ENCODE results near the gene RPL18.
"Not testable (repeated sequence)": the region's sequence is repeated elsewhere in the genome, so short reads cannot be mapped to it uniquely, and the experiment has no call there.

RPL18 gene

DNA sequence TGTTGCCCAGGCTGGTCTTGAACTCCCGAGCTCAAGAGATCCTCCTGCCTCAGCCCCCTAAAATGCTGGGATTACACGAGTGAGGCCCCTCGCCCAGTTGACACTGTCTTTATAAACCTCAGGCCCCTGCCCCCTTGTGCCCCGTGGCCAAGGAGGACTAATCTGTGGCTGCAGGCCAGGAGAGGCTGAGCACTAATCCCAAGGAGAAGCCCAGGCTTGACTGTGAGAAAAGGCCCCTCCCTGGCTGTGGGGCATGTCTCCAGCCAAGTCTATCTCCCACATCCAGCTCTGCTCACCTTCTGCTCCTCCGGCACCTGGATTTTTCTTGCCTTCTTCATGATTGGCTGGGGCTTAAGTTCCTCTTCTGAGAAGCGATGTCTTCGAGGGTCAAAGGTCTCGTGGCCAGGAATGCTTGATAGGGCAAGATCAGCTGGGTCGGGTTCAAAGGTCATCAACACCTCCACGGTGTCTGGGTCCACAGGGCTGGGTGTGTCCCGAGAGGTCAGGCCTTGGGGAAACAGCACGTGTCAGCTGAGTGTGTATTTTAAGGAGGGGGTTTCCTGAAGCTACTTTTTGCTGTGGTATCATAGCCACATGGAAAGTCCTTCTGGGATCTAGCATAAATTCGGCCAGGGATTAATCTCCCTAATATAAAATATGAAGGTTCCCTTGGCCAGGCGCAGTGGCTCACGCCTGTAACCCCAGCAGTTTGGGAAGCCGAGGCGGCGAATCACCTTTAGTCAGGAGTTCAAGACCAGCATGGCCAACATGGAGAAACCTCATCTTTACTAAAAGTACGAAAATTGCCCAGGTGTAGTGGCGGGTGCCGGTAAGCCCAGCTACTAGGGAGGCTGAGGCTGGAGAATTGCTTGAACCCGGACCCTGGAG lies 14.4 kb upstream of the RPL18 start:
- H2BK12ac ChIP-seq (ENCODE audit: low read length) = no peak overlapping the region
- H3K18ac ChIP-seq (ENCODE audit: low read length) = no peak overlapping the region
- H2BK5ac ChIP-seq (ENCODE audit: low read depth, low read length, poor library complexity) = no peak overlapping the region
- H3K14ac ChIP-seq (ENCODE audit: low read length) = no peak overlapping the region
- no peaks in the 10 kb centered on the region for H3K79me2 ChIP-seq (ENCODE audit: control insufficient read depth, insufficient read depth, low read length, poor library complexity)
- no peak overlapping the region for H2BK120ac ChIP-seq (ENCODE audit: insufficient read depth, low read length, poor library complexity)
- no peaks in the 10 kb centered on the region for H3K36me3 ChIP-seq (ENCODE audit: control insufficient read depth in 1 of 2, insufficient read depth in 2 of 2, low read length in 2 of 2)
- H3K79me1 ChIP-seq (ENCODE audit: low read length) = peaks cover 4% of the 10 kb centered on the region
- no peak for DNase-seq
- H4K8ac ChIP-seq (ENCODE audit: low read depth, low read length) = no peak overlapping the region
- no peak overlapping the region for H3K23ac ChIP-seq (ENCODE audit: low read length)
- H3K4me1 ChIP-seq (ENCODE audit: control insufficient read depth in 1 of 2, insufficient read depth in 2 of 2, low read length in 2 of 2) = peaks cover 25 to 46% of the 10 kb centered on the region in 2 experiments
- no peak overlapping the region for H3K4me3 ChIP-seq (ENCODE audit: low read depth, low read length)
- no peak overlapping the region for H3K9ac ChIP-seq (ENCODE audit: low read length)
- peaks cover 3% of the 10 kb centered on the region for H3K9me3 ChIP-seq (ENCODE audit: insufficient read depth, low read depth, low read length)
- no peak overlapping the region for H4K12ac ChIP-seq (ENCODE audit: low read depth, low read length)
- no peak overlapping the region for H3K4ac ChIP-seq (ENCODE audit: low read depth, low read length)
- no peak overlapping the region for H2AFZ ChIP-seq (ENCODE audit: insufficient read depth, low read length, poor library complexity)
- no peak overlapping the region for H3K27ac ChIP-seq (ENCODE audit: low read depth, low read length)
- no peak overlapping the region for H4K91ac ChIP-seq (ENCODE audit: low read depth, low read length)
- WGBS (ENCODE audit: extremely low coverage, insufficient coverage, insufficient read length) = no CpG with 5 or more reads among the region's 22 CpGs
- H3K27me3 ChIP-seq (ENCODE audit: insufficient read depth, low read length) = peaks cover 15% of the 10 kb centered on the region
- no peak overlapping the region for H3K4me2 ChIP-seq (ENCODE audit: low read length)
- no peak overlapping the region for H2AK5ac ChIP-seq (ENCODE audit: low read length)

GRCh38 chr19:48632692-48633147 lies 13.7 kb upstream of the RPL18 start:
- no peaks in the 10 kb centered on the region for H3K36me3 ChIP-seq (ENCODE audit: control insufficient read depth in 1 of 2, insufficient read depth in 2 of 2, low read length in 2 of 2)
- H3K18ac ChIP-seq (ENCODE audit: low read length) = no peak overlapping the region
- no peak overlapping the region for H3K4me3 ChIP-seq (ENCODE audit: low read depth, low read length)
- no peak overlapping the region for H4K91ac ChIP-seq (ENCODE audit: low read depth, low read length)
- H3K27ac ChIP-seq (ENCODE audit: low read depth, low read length) = no peak overlapping the region
- H3K14ac ChIP-seq (ENCODE audit: low read length) = no peak overlapping the region
- H3K79me1 ChIP-seq (ENCODE audit: low read length) = peaks cover 4% of the 10 kb centered on the region
- H2BK5ac ChIP-seq (ENCODE audit: low read depth, low read length, poor library complexity) = no peak overlapping the region
- H3K79me2 ChIP-seq (ENCODE audit: control insufficient read depth, insufficient read depth, low read length, poor library complexity) = no peaks in the 10 kb centered on the region
- H4K12ac ChIP-seq (ENCODE audit: low read depth, low read length) = no peak overlapping the region
- H3K4ac ChIP-seq (ENCODE audit: low read depth, low read length) = no peak overlapping the region
- no peak overlapping the region for H2BK12ac ChIP-seq (ENCODE audit: low read length)
- no peak overlapping the region for H4K8ac ChIP-seq (ENCODE audit: low read depth, low read length)
- H3K4me2 ChIP-seq (ENCODE audit: low read length) = no peak overlapping the region
- H2AK5ac ChIP-seq (ENCODE audit: low read length) = no peak overlapping the region
- H3K9me3 ChIP-seq (ENCODE audit: insufficient read depth, low read depth, low read length) = peaks cover 3% of the 10 kb centered on the region
- no peak overlapping the region for H2AFZ ChIP-seq (ENCODE audit: insufficient read depth, low read length, poor library complexity)
- no peak overlapping the region for H3K23ac ChIP-seq (ENCODE audit: low read length)
- no peak overlapping the region for H2BK120ac ChIP-seq (ENCODE audit: insufficient read depth, low read length, poor library complexity)
- no peak for DNase-seq
- no peak overlapping the region for H3K9ac ChIP-seq (ENCODE audit: low read length)
- H3K27me3 ChIP-seq (ENCODE audit: insufficient read depth, low read length) = peaks cover 15% of the 10 kb centered on the region
- H3K4me1 ChIP-seq (ENCODE audit: control insufficient read depth in 1 of 2, insufficient read depth in 2 of 2, low read length in 2 of 2) = peaks cover 25 to 44% of the 10 kb centered on the region in 2 experiments

- not testable (repeated sequence) for H2BK120ac ChIP-seq (ENCODE audit: insufficient read depth, low read length, poor library complexity); H3K9me3 ChIP-seq (ENCODE audit: insufficient read depth, low read depth, low read length); H3K23ac ChIP-seq (ENCODE audit: low read length); H2AK5ac ChIP-seq (ENCODE audit: low read length); DNase-seq; H3K79me1 ChIP-seq (ENCODE audit: low read length); H4K8ac ChIP-seq (ENCODE audit: low read depth, low read length); H4K91ac ChIP-seq (ENCODE audit: low read depth, low read length); H3K27ac ChIP-seq (ENCODE audit: low read depth, low read length); H2BK5ac ChIP-seq (ENCODE audit: low read depth, low read length, poor library complexity); H2AFZ ChIP-seq (ENCODE audit: insufficient read depth, low read length, poor library complexity); H3K79me2 ChIP-seq (ENCODE audit: control insufficient read depth, insufficient read depth, low read length, poor library complexity); H2BK12ac ChIP-seq (ENCODE audit: low read length); H3K9ac ChIP-seq (ENCODE audit: low read length); H3K14ac ChIP-seq (ENCODE audit: low read length); H3K18ac ChIP-seq (ENCODE audit: low read length); H4K12ac ChIP-seq (ENCODE audit: low read depth, low read length); H3K4me2 ChIP-seq (ENCODE audit: low read length); H3K36me3 ChIP-seq (ENCODE audit: control insufficient read depth in 1 of 2, insufficient read depth in 2 of 2, low read length in 2 of 2); H3K4me3 ChIP-seq (ENCODE audit: low read depth, low read length); H3K4ac ChIP-seq (ENCODE audit: low read depth, low read length)
- Histone ChIP-seq H3K4me1 (ENCODE audit: control insufficient read depth in 1 of 2, insufficient read depth in 2 of 2, low read length in 2 of 2) (peaks cover 25 to 41% of the 10 kb centered on the region in 2 experiments), H3K27me3 (ENCODE audit: insufficient read depth, low read length) (peaks cover 15% of the 10 kb centered on the region)
- WGBS (ENCODE audit: extremely low coverage, insufficient coverage, insufficient read length) = no CpG with 5 or more reads among the region's 11 CpGs
Observed at GRCh38 chr19:48632286-48632685, 13.3 kb upstream of the RPL18 start.

GRCh38 chr19:48631225-48631624 lies 12.2 kb upstream of the RPL18 start:
- H3K4me3 ChIP-seq (ENCODE audit: low read depth, low read length) = no peak overlapping the region
- no peak overlapping the region for H3K23ac ChIP-seq (ENCODE audit: low read length)
- no peak overlapping the region for H2BK12ac ChIP-seq (ENCODE audit: low read length)
- no peaks in the 10 kb centered on the region for H3K79me2 ChIP-seq (ENCODE audit: control insufficient read depth, insufficient read depth, low read length, poor library complexity)
- peak overlapping the region; percentile 63 for H3K4me2 ChIP-seq (ENCODE audit: low read length)
- H2BK5ac ChIP-seq (ENCODE audit: low read depth, low read length, poor library complexity) = no peak overlapping the region
- no peak overlapping the region for H3K27ac ChIP-seq (ENCODE audit: low read depth, low read length)
- peaks cover 18 to 37% of the 10 kb centered on the region in 2 experiments for H3K4me1 ChIP-seq (ENCODE audit: control insufficient read depth in 1 of 2, insufficient read depth in 2 of 2, low read length in 2 of 2)
- no peak overlapping the region for H2AK5ac ChIP-seq (ENCODE audit: low read length)
- H3K9ac ChIP-seq (ENCODE audit: low read length) = no peak overlapping the region
- H2BK120ac ChIP-seq (ENCODE audit: insufficient read depth, low read length, poor library complexity) = no peak overlapping the region
- no peak overlapping the region for H4K12ac ChIP-seq (ENCODE audit: low read depth, low read length)
- no peak for DNase-seq
- H3K4ac ChIP-seq (ENCODE audit: low read depth, low read length) = no peak overlapping the region
- H3K36me3 ChIP-seq (ENCODE audit: control insufficient read depth in 1 of 2, insufficient read depth in 2 of 2, low read length in 2 of 2) = peaks cover 2 to 3% of the 10 kb centered on the region in 2 experiments
- peaks cover 4% of the 10 kb centered on the region for H3K79me1 ChIP-seq (ENCODE audit: low read length)
- no peak overlapping the region for H2AFZ ChIP-seq (ENCODE audit: insufficient read depth, low read length, poor library complexity)
- H3K14ac ChIP-seq (ENCODE audit: low read length) = no peak overlapping the region
- no CpG with 5 or more reads among the region's 3 CpGs for WGBS (ENCODE audit: extremely low coverage, insufficient coverage, insufficient read length)
- no peak overlapping the region for H4K91ac ChIP-seq (ENCODE audit: low read depth, low read length)
- no peak overlapping the region for H3K18ac ChIP-seq (ENCODE audit: low read length)
- H3K27me3 ChIP-seq (ENCODE audit: insufficient read depth, low read length) = peaks cover 6% of the 10 kb centered on the region
- no peak overlapping the region for H4K8ac ChIP-seq (ENCODE audit: low read depth, low read length)
- peaks cover 3% of the 10 kb centered on the region for H3K9me3 ChIP-seq (ENCODE audit: insufficient read depth, low read depth, low read length)
